Measurements from ENCODE around the gene SLC43A1. TPM values are rescaled to one million over a fixed set of nuclear protein-coding genes. Genes with fewer than 3 reads are reported as not detected.

The SLC43A1 gene
- total and polyA plus RNA-seq, 4 donors, result 85.6 to 171 (median 107) TPM

GRCh38 chr11:57468276-57468675 lies 47.2 kb downstream of the SLC43A1 start:
- H3K27ac ChIP-seq (ENCODE audit: low read depth in 1 of 2, low read length in 2 of 2), result no peak overlapping the region
- H3K4me3 ChIP-seq (ENCODE audit: low read depth in 1 of 3, low read length in 3 of 3), result no peak overlapping the region
- H3K27me3 ChIP-seq (ENCODE audit: control insufficient read depth in 4 of 4, insufficient read depth in 4 of 4, low read length in 3 of 4), result no peaks in the 10 kb centered on the region
- TF ChIP-seq FOXA2 (IDR thresholded peaks at IDR 0.05), result no peak
- TF ChIP-seq RAD21 (IDR thresholded peaks at IDR 0.05), result no peak
- TF ChIP-seq REST (IDR thresholded peaks at IDR 0.05), result no peak
- TF ChIP-seq SP1 (IDR thresholded peaks at IDR 0.05), result no peak
- TF ChIP-seq GABPA (IDR thresholded peaks at IDR 0.05 in 1 of 2, conservative IDR thresholded peaks at IDR 0.05 in 1 of 2), result no peak
- no peak for TF ChIP-seq TAF1 (conservative IDR thresholded peaks at IDR 0.05)
- no peak for TF ChIP-seq ATF3 (IDR thresholded peaks at IDR 0.05)
- no peak for TF ChIP-seq RXRA (IDR thresholded peaks at IDR 0.05)
- no peak for TF ChIP-seq HNF4G (IDR thresholded peaks at IDR 0.05)
- no peak for TF ChIP-seq ZBTB33 (IDR thresholded peaks at IDR 0.05)
- TF ChIP-seq CTCF (IDR thresholded peaks at IDR 0.05; ENCODE audit: low read depth, low read length, missing input control), result no peak
- TF ChIP-seq NR2F2 (IDR thresholded peaks at IDR 0.05), result no peak
- TF ChIP-seq FOXA1 (IDR thresholded peaks at IDR 0.05), result no peak
- TF ChIP-seq HNF4A (conservative IDR thresholded peaks at IDR 0.05), result no peak
- no peak for TF ChIP-seq EGR1 (IDR thresholded peaks at IDR 0.05; ENCODE audit: low read depth in 2 of 2)
- TF ChIP-seq MAX (IDR thresholded peaks at IDR 0.05), result no peak
- no peak for TF ChIP-seq YY1 (IDR thresholded peaks at IDR 0.05)
- H3K4me1 ChIP-seq (ENCODE audit: control insufficient read depth in 4 of 4, insufficient read depth in 4 of 4, low read length in 3 of 4), result peaks cover 0 to 10% (median 7%) of the 10 kb centered on the region in 4 donors
- H3K9ac ChIP-seq (ENCODE audit: low read depth in 1 of 2, low read length in 2 of 2), result no peak overlapping the region
- H3K9me3 ChIP-seq (ENCODE audit: control insufficient read depth in 4 of 4, low read length in 3 of 4), result no peaks in the 10 kb centered on the region
- WGBS, result 86% methylated on average over 4 of the region's 4 CpGs
- peaks cover 0 to 16% (median 3%) of the 10 kb centered on the region in 4 donors for H3K36me3 ChIP-seq (ENCODE audit: control insufficient read depth in 4 of 4, insufficient read depth in 3 of 4, low read depth in 1 of 4, low read length in 3 of 4)
- DNase-seq (ENCODE audit: low spot score), result no peak

All from liver (tissue), 9 donors.